Activated CD8-positive, alpha-beta memory T cell treated with anti-CD3 and anti-CD28 coated beads, Interleukin-2, amount 10 ng/mL, durations not matched to agents 7 days and 5 days (primary cell): ENCODE data around the gene ATP11A. TPM values are rescaled to one million over a fixed set of nuclear protein-coding genes. Genes with fewer than 3 reads are reported as not detected.
A peak's percentile ranks its signal among the peaks of the same experiment; 100 is the strongest.

Source experiments
- ATAC-seq: fragments of 150-1000 bp; cut with Tn5 transposase; one replicate; pipeline ENCODE4 v1.10.0; 2021; ENCODE audit warnings: moderate library complexity
- CTCF ChIA-PET: fragments of 350-600 bp; sonication (Branson Sonifier 250); formaldehyde crosslinking; loops from one replicate; lab custom pipeline; 2021; ENCODE audit warnings: antibody characterized with exemption; lab: Charles Lee
- DNase-seq: peaks from one replicate; pipeline ENCODE4 v3.0.0-alpha.2; 2020
- H3K27ac Mint-ChIP-seq: one replicate; pipeline ENCODE4 v1.8.0; 2021; ENCODE audit warnings: mild to moderate bottlenecking, mixed read lengths
- H3K27me3 Mint-ChIP-seq: one replicate; pipeline ENCODE4 v1.8.0; 2021; ENCODE audit warnings: mixed read lengths
- H3K36me3 Mint-ChIP-seq: one replicate; pipeline ENCODE4 v1.8.0; 2021; ENCODE audit warnings: mild to moderate bottlenecking, mixed read lengths
- H3K4me1 Mint-ChIP-seq: one replicate; pipeline ENCODE4 v1.8.0; 2021; ENCODE audit warnings: mixed read lengths
- H3K4me3 Mint-ChIP-seq: one replicate; pipeline ENCODE4 v1.8.0; 2021; ENCODE audit warnings: mild to moderate bottlenecking, moderate library complexity, mixed read lengths
- H3K9me3 Mint-ChIP-seq: one replicate; pipeline ENCODE4 v1.8.0; 2022; ENCODE audit warnings: low read depth, mixed read lengths
- total RNA-seq, 2 experiments: library from RNA; stranded (reverse); gene quantifications; one replicate each; pipeline ENCODE4 v1.2.3, GENCODE V29; 2021

ATP11A gene
- total RNA-seq, 2 experiments from 2014 or later, result 40.0 to 43.5 TPM

DNA sequence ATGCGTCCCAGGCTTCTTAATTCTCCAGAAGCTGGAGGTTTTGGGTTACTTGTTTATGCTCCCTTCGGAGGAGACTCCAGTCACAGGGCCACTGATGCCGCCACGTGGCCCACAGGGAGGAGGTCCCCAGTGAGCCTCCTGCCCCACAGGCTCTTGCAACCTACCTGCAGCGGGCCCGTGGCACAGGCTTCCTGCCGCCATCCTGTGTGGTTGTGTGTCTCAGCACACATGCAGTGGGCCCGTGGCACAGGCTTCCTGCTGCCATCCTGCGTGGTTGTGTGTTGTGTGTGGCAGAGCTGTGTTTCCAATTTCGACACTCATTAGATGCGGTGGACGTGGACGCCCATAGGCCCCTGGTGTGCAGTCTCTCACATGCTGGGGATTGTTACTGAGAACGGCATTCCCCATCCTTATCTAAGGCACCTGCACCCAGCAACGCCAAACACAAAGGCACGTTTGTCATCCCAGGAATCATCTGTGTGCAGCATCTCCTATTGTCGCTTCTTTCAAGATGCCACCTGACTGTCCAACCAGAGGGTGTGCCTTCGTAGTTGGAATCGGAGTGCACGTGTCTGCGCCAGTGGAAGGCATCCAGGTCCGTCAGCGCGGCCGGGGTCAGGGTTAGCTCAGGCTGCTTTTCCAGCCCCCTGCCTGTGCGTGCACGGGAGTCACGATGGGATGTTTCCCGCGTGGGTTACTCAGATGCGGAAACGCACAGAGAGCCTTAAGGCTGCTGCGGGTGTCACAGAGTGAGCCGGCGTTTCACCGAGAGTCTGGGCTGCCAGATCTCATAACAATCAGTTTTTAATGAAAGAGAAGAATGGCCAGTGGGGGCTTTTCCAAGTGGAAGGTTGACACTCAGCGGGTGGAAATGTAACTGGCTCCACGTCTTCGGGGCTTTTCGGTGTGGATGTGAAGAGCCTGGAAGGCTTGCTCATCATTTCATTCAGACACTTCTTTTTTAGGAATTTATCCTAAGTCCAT, 119.8 kb downstream of the ATP11A start:
- CTCF ChIA-PET, result no interaction called here
- H3K27me3 Mint-ChIP-seq, result no peaks in the 10 kb centered on the region
- peaks cover 2% of the 10 kb centered on the region for H3K36me3 Mint-ChIP-seq
- no peak overlapping the region for H3K27ac Mint-ChIP-seq
- DNase-seq, result peak; percentile 36
- no peak overlapping the region for H3K4me3 Mint-ChIP-seq
- no peaks in the 10 kb centered on the region for H3K4me1 Mint-ChIP-seq
- H3K9me3 Mint-ChIP-seq, result no peaks in the 10 kb centered on the region
- no peak for ATAC-seq

DNA sequence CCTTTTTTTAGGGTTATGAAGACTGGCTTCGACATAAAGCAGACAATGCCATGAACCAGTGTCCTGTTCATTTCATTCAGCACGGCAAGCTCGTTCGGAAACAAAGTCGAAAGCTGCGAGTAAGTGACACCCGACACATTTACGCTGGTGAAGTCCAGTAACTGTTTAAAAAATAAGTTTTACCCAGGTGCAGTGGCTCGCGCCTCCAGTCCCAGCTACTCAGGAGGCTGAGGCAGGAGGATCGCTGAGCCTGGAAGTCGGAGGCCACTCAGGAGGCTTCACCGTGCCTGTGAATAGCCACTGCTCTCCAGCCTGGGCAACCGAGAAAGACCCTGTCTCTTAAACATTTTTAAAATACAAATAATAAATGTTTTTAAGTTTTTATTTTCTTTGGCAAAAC, 120.8 kb downstream of the ATP11A start:
- DNase-seq, result no peak
- H3K4me1 Mint-ChIP-seq, result no peaks in the 10 kb centered on the region
- H3K27ac Mint-ChIP-seq, result no peak overlapping the region
- H3K4me3 Mint-ChIP-seq, result no peak overlapping the region
- peaks cover 6% of the 10 kb centered on the region for H3K36me3 Mint-ChIP-seq
- H3K27me3 Mint-ChIP-seq, result no peaks in the 10 kb centered on the region
- CTCF ChIA-PET, result no interaction called here
- no peak for ATAC-seq
- H3K9me3 Mint-ChIP-seq, result no peaks in the 10 kb centered on the region

DNA sequence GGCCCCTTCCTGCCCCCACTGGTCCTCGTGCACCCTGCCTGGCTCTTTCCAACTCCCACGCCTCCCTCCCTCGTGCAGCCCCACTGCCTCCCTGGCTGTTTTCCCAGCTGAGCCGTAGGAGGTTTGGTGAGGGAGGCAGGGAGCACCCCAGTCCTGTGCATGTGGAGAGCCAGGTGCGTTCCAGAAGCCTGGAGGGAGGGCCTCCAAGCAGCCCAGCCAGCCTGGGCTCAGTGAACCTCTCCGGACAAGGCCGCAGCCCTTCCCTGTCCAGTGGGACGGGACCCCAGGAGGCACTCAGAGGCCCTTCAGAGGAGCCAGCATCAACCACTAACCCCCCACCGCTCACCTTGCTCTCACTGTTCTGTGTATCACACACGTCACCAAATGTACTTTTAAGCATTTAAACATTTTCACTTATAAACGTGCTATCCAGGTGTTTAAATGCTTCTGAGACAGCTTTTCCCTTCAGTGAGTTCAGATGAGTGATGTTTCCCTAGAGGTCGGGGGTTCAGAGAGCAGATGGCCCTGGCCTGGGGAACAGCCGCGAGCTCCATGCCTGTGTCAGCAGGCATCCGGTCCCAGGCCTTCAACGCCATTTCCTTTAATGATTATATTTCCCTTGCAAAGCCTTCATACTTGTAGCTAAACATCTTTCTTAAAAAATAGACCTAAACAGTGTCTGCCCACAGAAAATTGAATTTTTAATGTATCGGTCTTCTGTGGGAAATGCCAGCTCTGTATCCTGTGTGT, 122.6 kb downstream of the ATP11A start:
- no peak for ATAC-seq
- H3K4me1 Mint-ChIP-seq, result no peaks in the 10 kb centered on the region
- CTCF ChIA-PET, result no interaction called here

DNA sequence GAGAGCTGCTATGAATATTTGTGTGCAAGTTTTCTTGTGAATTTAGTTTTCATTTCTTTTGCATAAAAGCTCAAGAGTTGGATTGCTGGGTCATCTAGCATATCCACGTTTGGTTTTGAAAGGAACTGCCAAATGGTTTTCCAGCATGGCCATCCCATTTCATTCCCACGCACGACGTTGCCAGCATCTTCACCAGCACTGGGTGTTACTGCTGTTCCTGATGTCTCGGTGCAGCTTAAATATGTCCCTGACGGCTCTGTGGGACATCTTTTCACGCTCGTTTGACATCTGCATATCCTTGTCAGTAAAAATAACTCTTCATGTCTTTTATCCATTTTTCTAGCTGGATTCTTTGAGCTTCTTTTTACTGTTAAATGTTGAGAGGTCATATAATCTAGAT, 123.7 kb downstream of the ATP11A start:
- ATAC-seq, result no peak
- no peak overlapping the region for H3K27ac Mint-ChIP-seq
- CTCF ChIA-PET, result no interaction called here
- H3K9me3 Mint-ChIP-seq, result no peaks in the 10 kb centered on the region
- H3K4me1 Mint-ChIP-seq, result no peaks in the 10 kb centered on the region
- H3K36me3 Mint-ChIP-seq, result peaks cover 26% of the 10 kb centered on the region
- DNase-seq, result no peak
- no peak overlapping the region for H3K4me3 Mint-ChIP-seq
- H3K27me3 Mint-ChIP-seq, result no peaks in the 10 kb centered on the region

More for the DNA sequence above, 122.6 kb downstream of the ATP11A start:
- no peaks in the 10 kb centered on the region for H3K27me3 Mint-ChIP-seq
- DNase-seq, result peak; percentile 22
- H3K4me3 Mint-ChIP-seq, result no peak overlapping the region
- H3K36me3 Mint-ChIP-seq, result peaks cover 16% of the 10 kb centered on the region
- H3K27ac Mint-ChIP-seq, result no peak overlapping the region
- no peaks in the 10 kb centered on the region for H3K9me3 Mint-ChIP-seq

DNA sequence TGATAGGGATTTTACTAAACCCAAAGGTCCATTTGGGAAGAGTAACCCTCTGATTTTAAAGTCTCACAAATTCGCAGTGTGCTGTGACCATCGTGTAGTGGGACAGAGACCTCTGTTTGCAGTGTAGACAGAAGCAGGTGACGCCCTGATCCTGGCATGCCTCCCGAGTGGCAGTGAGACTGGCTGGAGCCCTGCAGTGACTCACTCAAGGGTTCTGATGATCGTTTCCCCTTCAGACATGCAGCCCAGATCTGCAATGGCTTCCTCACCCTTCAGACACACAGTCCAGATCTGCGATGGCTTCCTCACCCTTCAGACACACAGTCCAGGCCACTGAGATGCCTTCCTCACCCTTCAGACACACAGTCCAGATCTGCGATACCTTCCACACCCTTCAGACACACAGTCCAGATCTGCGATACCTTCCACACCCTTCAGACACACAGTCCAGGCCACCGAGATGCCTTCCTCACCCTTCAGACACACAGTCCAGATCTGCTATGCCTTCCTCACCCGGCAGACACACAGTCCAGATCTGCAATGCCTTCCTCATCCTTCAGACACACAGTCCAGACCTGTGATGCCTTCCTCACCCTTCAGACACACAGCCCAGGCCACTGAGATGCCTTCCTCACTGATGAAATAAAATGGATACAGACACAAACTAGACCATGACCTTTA, 125.2 kb downstream of the ATP11A start:
- no peak overlapping the region for H3K27ac Mint-ChIP-seq
- peaks cover 33% of the 10 kb centered on the region for H3K36me3 Mint-ChIP-seq
- CTCF ChIA-PET, result no interaction called here
- no peak for ATAC-seq
- peak; percentile 8 for DNase-seq
- H3K27me3 Mint-ChIP-seq, result no peaks in the 10 kb centered on the region
- H3K4me3 Mint-ChIP-seq, result no peak overlapping the region
- no peaks in the 10 kb centered on the region for H3K4me1 Mint-ChIP-seq
- H3K9me3 Mint-ChIP-seq, result no peaks in the 10 kb centered on the region

DNA sequence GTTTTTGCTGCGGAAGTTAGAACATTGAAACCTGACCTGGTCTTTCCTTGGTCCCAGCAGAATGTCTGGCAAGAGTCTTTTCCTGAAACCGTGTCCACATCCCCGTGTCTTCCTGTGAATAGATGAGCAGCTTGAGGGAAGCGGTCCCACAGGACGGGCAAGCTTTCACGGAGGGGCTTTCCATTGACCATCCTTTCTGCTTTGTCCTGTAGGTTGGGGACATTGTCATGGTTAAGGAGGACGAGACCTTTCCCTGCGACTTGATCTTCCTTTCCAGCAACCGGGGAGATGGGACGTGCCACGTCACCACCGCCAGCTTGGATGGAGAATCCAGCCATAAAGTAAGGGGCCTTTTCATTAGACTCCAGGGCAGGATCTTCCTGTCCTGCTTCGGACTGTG, 126.0 kb downstream of the ATP11A start:
- H3K36me3 Mint-ChIP-seq, result peaks cover 36% of the 10 kb centered on the region

DNA sequence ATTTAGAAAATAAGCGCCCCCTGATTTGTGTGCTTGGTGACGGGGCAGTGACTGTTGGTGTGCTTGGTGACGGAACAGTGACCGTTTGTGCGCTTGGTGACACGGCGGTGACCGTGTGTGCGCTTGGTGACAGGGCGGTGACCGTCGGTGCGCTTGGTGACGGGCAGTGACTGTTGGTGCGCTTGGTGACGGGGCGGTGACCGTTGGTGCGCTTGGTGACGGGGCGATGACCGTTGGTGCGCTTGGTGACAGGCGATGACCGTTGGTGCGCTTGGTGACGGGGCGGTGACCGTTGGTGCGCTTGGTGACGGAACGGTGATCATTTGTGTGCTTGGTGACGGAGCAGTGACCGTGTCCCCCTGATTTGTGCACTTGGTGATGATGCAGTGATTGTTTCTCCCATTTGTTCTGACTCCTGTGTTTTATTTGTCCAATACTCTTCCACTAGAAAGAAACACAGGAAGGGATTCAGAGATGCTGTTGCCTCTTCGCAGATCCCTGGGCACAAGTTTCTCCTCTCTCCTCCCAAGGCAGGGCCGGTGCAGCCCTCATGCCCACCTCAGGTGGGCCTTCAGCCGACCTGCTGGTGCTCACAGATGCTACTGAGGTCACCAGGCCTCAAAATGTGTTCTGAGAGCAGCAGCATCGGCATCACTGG, 128.3 kb downstream of the ATP11A start:
- Mint-ChIP-seq H3K27ac (no peak overlapping the region), H3K27me3 (no peaks in the 10 kb centered on the region), H3K4me3 (no peak overlapping the region), H3K9me3 (no peaks in the 10 kb centered on the region), H3K4me1 (no peaks in the 10 kb centered on the region), H3K36me3 (peaks cover 36% of the 10 kb centered on the region)
- CTCF ChIA-PET, result no interaction called here
- no peak for DNase-seq
- no peak for ATAC-seq

More for the DNA sequence above, 126.0 kb downstream of the ATP11A start:
- CTCF ChIA-PET, result no interaction called here
- Mint-ChIP-seq H3K4me3 (no peak overlapping the region), H3K4me1 (no peaks in the 10 kb centered on the region), H3K27me3 (no peaks in the 10 kb centered on the region), H3K9me3 (no peaks in the 10 kb centered on the region), H3K27ac (no peak overlapping the region)
- no peak for ATAC-seq
- DNase-seq, result no peak

DNA sequence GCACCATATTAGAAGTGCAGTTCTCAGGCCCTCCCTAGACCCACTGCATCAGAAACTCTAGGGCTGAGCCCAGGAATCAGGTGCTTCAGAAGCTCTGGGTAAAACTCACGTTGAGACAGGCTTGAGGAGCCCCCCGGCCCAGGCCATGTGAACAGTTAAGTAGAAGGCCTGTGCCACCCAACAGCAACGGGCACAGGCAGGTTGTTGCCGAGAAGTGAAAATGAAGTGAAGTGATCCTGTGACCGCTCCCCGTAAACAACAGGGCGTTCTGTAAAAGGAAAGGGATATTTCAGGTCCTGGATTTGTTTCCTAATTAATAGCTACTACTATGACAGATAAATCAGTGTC, 128.8 kb downstream of the ATP11A start:
- DNase-seq (no peak), ATAC-seq (no peak)
- CTCF ChIA-PET, result no interaction called here
- Mint-ChIP-seq H3K27ac (no peak overlapping the region), H3K9me3 (no peaks in the 10 kb centered on the region), H3K27me3 (no peaks in the 10 kb centered on the region), H3K4me1 (no peaks in the 10 kb centered on the region), H3K4me3 (no peak overlapping the region), H3K36me3 (peaks cover 33% of the 10 kb centered on the region)

DNA sequence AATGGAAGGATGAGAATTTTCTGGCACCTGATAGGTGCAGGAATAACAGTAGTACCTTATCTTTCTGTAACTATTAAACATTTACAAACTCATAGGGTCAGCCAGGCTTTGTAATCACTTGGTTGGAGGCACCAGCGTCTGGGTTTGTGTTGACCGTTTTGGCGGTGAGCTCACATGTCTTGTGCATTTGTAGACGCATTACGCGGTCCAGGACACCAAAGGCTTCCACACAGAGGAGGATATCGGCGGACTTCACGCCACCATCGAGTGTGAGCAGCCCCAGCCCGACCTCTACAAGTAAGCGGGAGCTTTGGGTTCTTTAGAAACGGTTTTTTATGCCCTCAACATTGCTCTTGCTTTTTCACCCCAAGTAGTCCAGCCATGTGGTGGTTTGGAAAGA, 129.3 kb downstream of the ATP11A start:
- DNase-seq (peak; percentile 37), ATAC-seq (no peak)
- Mint-ChIP-seq H3K9me3 (no peaks in the 10 kb centered on the region), H3K27me3 (no peaks in the 10 kb centered on the region), H3K4me3 (no peak overlapping the region), H3K4me1 (no peaks in the 10 kb centered on the region), H3K27ac (no peak overlapping the region), H3K36me3 (peaks cover 33% of the 10 kb centered on the region)
- CTCF ChIA-PET, result no interaction called here

DNA sequence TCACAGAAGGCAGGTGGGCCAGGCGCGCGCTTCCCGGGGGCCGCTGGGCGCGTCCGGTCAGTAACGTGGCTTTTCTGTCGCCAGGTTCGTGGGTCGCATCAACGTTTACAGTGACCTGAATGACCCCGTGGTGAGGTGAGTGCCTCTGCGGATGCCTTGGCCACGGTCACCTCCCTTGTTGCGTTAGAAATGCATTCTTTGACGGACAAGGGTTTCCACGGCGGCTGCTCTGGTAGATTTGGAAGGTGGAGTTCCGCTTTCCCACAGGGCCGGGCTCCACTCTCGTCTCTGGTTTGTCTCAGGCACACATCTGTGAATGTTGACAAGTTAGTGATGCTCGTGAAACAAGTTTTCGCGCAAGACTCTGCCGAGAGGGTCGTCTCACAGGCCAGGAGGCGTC, 130.0 kb downstream of the ATP11A start:
- ATAC-seq (no peak), DNase-seq (peak; percentile 25)
- CTCF ChIA-PET, result no interaction called here
- no peaks in the 10 kb centered on the region for H3K9me3 Mint-ChIP-seq
- no peaks in the 10 kb centered on the region for H3K27me3 Mint-ChIP-seq
- H3K4me1 Mint-ChIP-seq, result no peaks in the 10 kb centered on the region
- H3K36me3 Mint-ChIP-seq, result peaks cover 33% of the 10 kb centered on the region
- H3K4me3 Mint-ChIP-seq, result no peak overlapping the region
- no peak overlapping the region for H3K27ac Mint-ChIP-seq

DNA sequence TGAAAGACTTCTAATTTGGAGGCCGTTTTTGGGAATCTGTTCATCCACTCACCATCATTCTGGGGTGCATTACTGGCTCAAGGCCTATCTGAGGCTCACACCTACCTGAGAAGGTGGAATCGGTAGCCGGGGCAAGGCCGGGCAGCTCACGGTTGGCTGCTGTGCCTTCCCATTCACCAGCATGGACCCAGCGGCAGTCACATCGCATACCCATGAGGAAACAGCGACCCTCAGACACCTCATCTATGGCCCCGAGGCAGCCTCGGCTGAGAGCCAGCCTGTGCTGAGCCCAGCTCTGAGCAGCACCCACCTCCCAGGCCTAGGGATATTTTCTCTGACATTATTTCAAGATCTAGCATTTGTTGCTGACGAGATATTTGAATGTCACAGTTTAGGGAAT, 130.5 kb downstream of the ATP11A start:
- ATAC-seq, result no peak
- H3K4me1 Mint-ChIP-seq, result no peaks in the 10 kb centered on the region
- H3K27me3 Mint-ChIP-seq, result no peaks in the 10 kb centered on the region
- no peak overlapping the region for H3K27ac Mint-ChIP-seq
- CTCF ChIA-PET, result no interaction called here
- no peaks in the 10 kb centered on the region for H3K9me3 Mint-ChIP-seq
- H3K36me3 Mint-ChIP-seq, result peaks cover 30% of the 10 kb centered on the region
- DNase-seq, result peak; percentile 38
- no peak overlapping the region for H3K4me3 Mint-ChIP-seq

DNA sequence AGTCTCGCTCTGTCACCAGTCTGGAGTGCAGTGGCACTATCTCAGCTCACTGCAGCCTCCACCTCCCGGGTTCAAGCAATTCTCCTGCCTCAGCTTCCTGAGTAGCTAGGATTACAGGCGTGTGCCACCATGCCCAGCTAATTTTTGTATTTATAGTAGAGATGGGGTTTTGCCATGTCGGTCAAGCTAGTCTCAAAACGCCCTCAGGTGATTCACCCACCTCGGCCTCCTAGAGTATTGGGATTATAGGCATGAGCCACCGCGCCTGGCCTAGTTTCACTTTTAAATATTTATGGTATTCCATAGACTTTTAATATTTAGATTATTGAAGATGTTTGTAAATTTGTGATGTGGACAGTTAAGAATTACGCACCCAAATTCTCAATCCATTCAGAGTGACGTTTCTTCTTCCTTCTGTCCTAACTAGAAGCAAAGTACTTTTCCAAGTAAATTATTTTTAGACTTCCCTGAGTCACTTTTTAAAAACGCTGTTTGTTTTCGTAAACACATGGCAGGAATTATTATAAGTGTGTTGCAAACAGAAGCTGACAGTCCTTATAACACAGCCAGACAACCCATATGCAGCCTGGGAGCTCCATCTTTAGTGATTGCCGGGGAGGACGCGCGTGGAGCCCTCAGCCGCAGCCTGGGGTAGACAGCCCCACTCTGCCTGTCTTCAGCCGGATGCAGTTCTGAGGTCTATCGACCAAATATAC, 131.7 kb downstream of the ATP11A start:
- H3K9me3 Mint-ChIP-seq, result no peaks in the 10 kb centered on the region
- CTCF ChIA-PET, result interaction anchor here (0.5 kb wide), 1 partner anchor 1755 kb away, joined by 3 read pairs; no protein-coding TSS in a partner anchor
- ATAC-seq (no peak), DNase-seq (no peak)
- no peaks in the 10 kb centered on the region for H3K27me3 Mint-ChIP-seq
- H3K4me1 Mint-ChIP-seq, result no peaks in the 10 kb centered on the region
- peaks cover 25% of the 10 kb centered on the region for H3K36me3 Mint-ChIP-seq
- H3K4me3 Mint-ChIP-seq, result no peak overlapping the region
- no peak overlapping the region for H3K27ac Mint-ChIP-seq
